CD4-positive, alpha-beta T cell treated with Interferon alpha-2 for 1 hour (primary cell): Measurements from ENCODE around the gene TRMT13.

Experiments
- DNase-seq, 2 donors: peaks; one replicate each; pipeline ENCODE4 v3.0.0-alpha.2; 2020 to 2022

The TRMT13 gene, protein sequence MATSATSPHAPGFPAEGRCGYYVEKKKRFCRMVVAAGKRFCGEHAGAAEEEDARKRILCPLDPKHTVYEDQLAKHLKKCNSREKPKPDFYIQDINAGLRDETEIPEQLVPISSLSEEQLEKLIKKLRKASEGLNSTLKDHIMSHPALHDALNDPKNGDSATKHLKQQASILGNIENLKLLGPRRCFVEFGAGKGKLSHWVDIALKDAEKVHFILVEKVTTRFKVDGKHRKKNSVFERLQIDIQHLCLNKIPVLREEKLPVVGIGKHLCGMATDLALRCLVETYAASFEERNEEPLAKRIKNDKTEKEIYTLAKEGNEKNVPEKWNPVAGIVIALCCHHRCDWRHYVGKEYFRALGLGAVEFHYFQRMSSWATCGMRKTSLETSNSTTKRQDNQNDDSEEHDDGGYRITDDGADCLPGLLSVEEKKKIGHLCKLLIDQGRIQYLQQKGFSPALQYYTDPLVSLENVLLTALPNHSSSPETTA

DNA sequence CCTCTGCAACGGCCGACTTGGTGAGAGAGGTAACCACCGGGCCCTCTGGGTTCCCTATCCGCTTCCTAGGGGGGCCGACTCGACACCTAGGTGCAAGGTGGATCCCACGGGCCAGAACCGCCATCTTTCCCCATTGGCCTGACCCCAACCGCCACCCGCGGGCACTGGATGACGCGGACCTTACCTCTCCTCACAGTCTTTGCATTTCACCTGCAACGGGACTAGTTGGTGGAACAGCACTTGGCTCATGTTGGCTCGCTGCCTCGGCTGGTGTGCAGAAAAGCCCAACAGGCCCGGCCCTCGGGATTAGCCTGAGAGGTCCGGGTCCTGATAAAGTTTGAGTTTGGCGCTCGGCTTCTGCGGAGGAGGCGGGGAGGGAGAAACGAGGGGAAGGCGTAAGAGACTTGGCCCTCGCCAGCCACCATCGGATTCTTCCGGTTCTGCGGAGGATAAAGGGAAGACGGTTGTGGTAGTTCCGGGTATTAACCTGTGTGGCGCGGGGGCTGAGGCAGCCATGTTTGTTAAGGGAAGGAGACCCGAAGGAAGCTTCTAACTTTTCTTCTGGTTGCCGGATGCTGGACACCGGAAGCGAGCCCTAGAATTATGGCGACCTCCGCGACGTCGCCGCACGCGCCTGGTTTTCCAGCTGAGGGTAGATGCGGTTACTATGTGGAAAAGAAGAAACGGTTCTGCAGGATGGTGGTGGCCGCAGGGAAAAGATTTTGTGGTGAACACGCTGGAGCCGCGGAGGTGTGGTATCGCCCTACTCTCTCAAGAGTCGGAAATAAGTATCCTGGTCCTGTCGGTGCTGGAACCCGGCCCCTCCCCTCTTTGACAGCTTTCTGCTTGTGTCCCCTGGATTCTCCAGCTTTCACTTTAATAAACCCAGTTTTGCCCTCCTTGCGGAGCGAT, at the start of gene TRMT13, which contains the start of gene SASS6:
TRMT13 (plus strand) TSS at position 598 of the 912 bp plus-strand sequence; CDS start at position 604, 6 bp downstream.
SASS6 (minus strand) TSS at position 365 of the 912 bp plus-strand sequence; CDS start at position 249, 116 bp downstream.
- DNase-seq: peak; percentile 95 to 96

DNA sequence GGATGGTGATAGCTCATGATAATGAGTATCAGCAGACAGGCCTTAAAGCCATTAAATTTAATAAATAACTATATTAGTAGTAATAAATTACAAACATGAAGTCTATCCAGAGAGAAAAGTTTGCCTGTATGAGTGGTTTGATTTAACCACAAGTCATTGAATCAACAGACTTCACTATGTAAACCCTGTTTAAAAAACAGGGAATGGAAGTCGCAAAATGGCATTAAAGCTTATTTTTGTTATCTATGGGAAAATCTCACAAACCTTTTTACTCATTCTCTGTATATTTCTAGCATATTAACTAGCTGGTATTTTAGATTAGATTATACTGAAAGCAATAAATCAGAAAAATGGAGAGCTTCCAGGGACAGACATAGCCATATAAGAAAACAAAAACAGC, 45.6 kb upstream of the TRMT13 start:
- no peak for DNase-seq

GRCh38 chr1:100089082-100089481, 43.9 kb upstream of the TRMT13 start:
- DNase-seq: no peak

- DNase-seq: no peak
Measured at GRCh38 chr1:100090471-100090870, 42.5 kb upstream of the TRMT13 start.

DNA sequence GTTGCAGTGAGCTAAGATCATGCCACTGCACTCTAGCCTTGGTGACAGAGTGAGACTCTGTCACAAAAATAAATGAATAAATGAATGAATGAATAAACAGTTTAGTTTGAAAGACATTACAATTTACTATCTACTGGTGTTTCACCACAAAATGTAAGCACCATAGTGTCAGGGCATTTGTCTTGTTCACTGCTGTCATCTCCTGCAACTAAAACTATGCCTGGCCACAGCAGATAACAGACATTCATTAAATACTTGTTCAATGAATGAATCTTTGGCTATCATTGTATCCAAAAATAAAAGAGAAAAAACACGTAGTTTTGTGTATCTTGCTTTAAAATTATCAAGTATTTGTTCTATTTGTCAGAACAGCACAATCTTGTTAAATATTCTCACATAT, 32.8 kb upstream of the TRMT13 start:
- DNase-seq: no peak

DNA sequence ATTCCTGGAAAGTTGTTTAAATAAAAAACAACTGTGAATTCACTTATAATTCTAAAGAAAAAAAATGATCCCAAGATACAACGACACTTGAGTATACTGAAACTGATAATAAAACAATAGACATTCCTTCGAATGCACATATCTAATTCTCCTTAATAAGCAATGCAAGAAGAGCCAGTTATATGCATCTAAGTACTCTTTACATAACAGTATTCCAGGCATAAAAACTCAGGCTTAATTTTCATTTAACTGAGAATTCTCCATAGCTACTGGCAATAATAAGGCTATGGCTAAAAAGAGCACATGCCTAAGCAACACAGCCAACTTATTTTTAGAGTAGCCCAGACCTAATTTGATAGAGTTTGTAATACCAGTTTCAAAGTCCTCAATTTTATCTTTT, 31.4 kb upstream of the TRMT13 start:
- DNase-seq: no peak

DNA sequence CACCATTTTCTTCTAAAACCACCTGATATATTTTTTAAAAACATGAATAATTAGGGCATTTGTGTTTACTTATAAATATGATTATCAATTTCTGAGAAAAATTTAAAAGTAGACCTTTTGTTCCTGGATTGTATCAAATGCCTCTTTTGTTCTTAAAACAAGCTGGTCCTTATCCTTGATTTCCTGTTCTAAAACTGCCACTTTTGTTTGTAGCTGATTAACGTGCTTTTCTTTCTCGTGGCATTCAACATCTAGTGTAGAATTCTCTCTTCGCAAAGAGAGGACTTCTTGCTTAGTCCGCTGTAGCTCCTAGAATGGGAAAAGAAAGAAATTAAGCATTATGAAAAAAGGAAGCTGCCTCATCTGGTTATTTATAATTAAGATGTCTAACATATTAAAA, 25.3 kb upstream of the TRMT13 start:
- no peak for DNase-seq

DNA sequence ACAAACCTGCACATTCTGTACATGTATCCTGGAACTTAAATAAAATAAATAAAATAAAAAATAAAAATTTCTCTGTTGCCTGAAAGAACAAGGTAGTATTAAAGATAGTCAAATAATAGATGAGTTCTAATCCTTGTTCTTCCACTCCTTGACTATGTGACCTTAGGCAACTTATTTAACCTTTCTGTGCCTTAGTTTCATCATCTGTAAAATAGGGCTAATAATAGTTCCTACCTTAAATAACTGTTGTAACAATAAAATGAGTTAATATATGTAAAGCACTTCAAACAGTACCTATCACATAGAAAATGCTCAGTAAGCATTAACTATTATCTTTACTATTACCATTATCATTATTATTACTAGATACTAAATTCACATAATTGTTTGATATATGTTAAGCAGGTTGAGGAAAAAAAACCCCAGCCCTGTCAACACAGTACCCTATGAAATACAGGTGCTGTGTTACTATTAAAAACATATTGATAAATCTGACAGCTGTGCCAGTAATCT, 23.4 kb upstream of the TRMT13 start:
- DNase-seq: no peak

- no peak for DNase-seq
Measured at GRCh38 chr1:100115524-100115923, 17.4 kb upstream of the TRMT13 start.

GRCh38 chr1:100122177-100122576, 10.8 kb upstream of the TRMT13 start:
- no peak for DNase-seq

GRCh38 chr1:100127226-100127625, 5.7 kb upstream of the TRMT13 start:
- no peak for DNase-seq

DNA sequence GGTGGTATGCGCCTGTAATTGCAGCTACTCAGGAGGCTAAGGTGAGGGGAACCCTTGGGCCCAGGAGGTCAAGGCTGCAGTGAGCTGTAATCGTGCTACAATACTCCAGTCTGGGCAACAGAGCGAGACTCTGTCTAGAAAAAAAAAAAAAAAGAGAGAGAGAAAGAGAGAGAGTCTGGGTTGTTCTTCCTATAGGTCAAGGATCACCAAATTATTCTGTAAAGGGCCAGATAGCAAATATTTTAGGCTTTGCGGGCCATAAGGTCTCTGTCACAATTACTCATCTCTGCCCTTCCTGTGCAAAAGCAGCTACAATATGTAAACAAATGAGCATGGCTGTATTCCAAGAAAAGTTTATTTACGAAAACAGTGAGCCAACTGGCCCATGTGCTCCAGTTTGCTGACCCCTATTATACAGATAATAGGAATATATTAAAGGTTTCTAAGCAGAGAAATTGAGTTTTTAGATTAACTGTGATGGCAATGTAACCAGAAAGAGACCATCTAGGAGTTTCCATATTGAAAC, 2.3 kb upstream of the TRMT13 start:
- DNase-seq: no peak

DNA sequence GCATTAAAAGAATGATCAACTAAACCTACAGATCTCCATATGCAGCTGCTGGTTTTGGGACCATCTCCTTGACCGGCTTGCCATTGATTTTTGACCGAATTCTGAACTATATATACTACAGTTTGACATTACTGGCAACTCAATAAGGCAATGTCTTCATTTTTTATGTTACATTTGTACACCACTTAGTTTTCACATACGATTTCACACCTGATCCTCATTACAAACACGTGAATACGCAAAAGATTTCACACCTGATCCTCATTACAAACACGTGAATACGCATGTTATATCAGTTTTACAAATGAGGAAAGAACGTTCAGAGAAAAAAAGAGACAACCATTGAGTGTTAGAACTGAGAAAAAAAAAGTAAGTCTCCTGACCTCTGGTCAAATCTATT, 1.3 kb upstream of the TRMT13 start:
- no peak for DNase-seq

DNA sequence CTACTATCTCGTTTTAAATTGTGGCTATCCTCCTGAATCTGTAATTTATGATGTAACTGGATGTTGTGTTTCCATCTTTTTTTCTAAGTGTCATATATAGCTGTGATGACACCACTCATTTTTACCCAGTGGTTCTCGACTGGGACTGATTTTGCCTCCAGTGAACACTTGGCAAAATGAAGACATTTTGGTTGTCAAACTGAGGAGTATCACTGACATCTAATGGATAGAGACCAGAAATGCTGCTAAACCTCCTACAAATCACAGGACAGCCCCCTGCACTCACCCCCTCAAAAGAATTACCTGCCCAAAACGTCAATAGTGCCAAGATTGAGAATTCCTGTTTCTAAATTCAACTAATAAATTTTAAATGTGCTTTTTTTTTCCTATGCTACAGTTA, 1.9 kb downstream of the TRMT13 start:
- no peak for DNase-seq

- DNase-seq: no peak
Measured at GRCh38 chr1:100137602-100138001, 4.6 kb downstream of the TRMT13 start.

- no peak for DNase-seq
Measured at GRCh38 chr1:100141192-100141591, 8.2 kb downstream of the TRMT13 start.

GRCh38 chr1:100142343-100142742, 9.4 kb downstream of the TRMT13 start:
- no peak for DNase-seq

DNA sequence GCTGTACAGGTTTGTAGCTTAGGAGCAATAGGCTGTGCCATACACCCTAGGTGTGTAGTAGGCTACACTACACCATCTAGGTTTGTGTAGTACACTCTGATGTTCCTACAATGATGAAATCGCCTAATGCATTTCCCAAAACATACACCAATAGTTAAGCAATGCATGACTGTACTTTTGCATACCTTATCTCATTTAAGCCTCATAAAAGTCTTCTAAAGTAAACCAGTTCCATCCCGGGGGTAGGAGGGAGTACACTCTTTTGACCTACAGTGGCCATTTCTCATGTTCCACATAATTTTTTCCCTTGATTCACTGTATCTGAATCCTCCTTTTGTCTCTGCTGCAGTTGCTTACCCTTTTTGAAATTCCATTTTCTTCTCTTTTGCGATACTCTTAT, 12.2 kb downstream of the TRMT13 start:
- no peak for DNase-seq

GRCh38 chr1:100146958-100147357, 14.0 kb downstream of the TRMT13 start:
- no peak for DNase-seq

GRCh38 chr1:100147875-100148274, 14.9 kb downstream of the TRMT13 start:
- no peak for DNase-seq

- DNase-seq: no peak
Measured at GRCh38 chr1:100151679-100152078, 18.7 kb downstream of the TRMT13 start.

DNA sequence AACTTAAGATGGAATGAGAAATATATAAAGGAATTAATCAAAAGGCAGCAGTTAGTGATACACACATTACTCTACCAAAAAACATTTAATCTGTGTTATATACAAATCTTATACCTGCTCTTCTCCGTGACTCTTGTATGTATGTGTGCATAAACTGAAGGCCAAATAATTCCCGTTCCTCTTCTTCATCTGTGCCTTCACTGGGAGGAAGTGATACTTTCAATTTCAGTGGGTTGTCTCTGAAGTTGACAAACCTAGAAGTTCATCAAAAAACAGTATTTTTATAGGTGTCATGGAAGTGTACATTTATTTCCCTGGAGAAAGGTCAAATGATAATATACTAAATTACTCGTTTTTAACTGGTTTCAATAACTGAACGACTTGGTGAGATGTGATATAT, 19.3 kb downstream of the TRMT13 start:
- DNase-seq: no peak

GRCh38 chr1:100162881-100163280, 29.9 kb downstream of the TRMT13 start:
- DNase-seq: no peak
